OCI-LY3 (cell line): ENCODE data around the gene SEL1L2.

Experiments used
- EZH2phosphoT487 ChIP-seq: fragments of 200-600 bp; shearing (Covaris generic); IDR thresholded peaks from 2 replicates; pipeline ENCODE4 v1.6.1; 2018; ENCODE audit warnings: antibody characterized with exemption, mixed run types, low read depth
- TF ChIP-seq, protein P1 (sequence below): fragments of 200-600, 300-600 bp; sonication (generic); IDR thresholded peaks from 2 replicates; pipeline ENCODE4 v1.5.1; 2014; ENCODE audit warnings: antibody characterized with exemption, low read length, low read depth

DNA sequence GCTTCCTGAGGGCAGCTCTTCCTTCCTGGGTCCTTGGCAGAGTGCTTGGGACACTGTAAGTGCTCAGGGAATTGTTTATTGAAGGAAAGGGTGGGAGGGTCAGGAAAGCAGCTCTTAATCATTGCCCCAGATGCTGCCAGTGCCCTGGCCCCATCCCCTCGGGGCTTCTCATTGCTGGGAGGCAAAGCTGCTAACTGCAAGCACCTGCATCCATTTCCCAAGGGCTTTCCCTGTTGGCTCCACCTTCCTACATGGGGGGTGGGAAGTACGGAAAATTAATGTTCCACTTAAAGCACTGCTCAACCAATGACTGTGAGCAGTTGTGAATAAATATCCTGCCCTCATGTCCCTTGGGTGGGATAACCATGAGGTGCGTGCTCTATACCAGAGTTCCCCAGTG is 149.2 kb downstream of the SEL1L2 start:
- TF ChIP-seq, protein P1, sequence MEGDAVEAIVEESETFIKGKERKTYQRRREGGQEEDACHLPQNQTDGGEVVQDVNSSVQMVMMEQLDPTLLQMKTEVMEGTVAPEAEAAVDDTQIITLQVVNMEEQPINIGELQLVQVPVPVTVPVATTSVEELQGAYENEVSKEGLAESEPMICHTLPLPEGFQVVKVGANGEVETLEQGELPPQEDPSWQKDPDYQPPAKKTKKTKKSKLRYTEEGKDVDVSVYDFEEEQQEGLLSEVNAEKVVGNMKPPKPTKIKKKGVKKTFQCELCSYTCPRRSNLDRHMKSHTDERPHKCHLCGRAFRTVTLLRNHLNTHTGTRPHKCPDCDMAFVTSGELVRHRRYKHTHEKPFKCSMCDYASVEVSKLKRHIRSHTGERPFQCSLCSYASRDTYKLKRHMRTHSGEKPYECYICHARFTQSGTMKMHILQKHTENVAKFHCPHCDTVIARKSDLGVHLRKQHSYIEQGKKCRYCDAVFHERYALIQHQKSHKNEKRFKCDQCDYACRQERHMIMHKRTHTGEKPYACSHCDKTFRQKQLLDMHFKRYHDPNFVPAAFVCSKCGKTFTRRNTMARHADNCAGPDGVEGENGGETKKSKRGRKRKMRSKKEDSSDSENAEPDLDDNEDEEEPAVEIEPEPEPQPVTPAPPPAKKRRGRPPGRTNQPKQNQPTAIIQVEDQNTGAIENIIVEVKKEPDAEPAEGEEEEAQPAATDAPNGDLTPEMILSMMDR = no peak
- no peak for TF ChIP-seq EZH2phosphoT487
